GM12873 (cell line): ENCODE data around the gene TSPAN14.

ENCODE experiments used
- TF ChIP-seq, protein P1 (sequence below): IDR thresholded peaks from 2 replicates; pipeline ENCODE4 v1.5.1; 2012; ENCODE audit warnings: low read depth, mild to moderate bottlenecking, moderate library complexity, low read length, control low read depth; ENCODE audit not compliant: insufficient read depth; ENCODE audit errors: missing control alignments

The TSPAN14 gene

DNA sequence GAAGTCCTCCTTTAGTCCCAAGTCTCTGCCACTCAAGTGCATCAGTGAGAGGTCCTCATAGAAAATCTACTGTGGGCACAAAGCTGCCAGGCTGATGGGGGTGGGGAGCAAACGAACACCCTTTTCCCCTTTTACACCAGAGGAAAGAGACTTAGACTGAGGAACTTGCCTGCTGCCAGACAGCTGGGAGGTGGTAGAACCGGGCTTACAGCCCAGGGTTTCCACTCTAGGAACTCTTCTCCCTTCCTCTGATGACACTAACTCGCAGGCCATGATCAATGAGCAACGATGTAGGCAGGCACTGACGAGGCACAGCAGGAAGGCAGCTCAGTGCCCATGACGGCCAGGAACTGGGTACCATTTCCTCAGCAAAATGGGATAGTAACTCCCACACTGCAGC is 72.6 kb downstream of the TSPAN14 start:
- TF ChIP-seq, protein P1, sequence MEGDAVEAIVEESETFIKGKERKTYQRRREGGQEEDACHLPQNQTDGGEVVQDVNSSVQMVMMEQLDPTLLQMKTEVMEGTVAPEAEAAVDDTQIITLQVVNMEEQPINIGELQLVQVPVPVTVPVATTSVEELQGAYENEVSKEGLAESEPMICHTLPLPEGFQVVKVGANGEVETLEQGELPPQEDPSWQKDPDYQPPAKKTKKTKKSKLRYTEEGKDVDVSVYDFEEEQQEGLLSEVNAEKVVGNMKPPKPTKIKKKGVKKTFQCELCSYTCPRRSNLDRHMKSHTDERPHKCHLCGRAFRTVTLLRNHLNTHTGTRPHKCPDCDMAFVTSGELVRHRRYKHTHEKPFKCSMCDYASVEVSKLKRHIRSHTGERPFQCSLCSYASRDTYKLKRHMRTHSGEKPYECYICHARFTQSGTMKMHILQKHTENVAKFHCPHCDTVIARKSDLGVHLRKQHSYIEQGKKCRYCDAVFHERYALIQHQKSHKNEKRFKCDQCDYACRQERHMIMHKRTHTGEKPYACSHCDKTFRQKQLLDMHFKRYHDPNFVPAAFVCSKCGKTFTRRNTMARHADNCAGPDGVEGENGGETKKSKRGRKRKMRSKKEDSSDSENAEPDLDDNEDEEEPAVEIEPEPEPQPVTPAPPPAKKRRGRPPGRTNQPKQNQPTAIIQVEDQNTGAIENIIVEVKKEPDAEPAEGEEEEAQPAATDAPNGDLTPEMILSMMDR = no peak

- TF ChIP-seq, protein P1 = no peak
Measured at GRCh38 chr10:80528185-80528700, 74.1 kb downstream of the TSPAN14 start.

DNA sequence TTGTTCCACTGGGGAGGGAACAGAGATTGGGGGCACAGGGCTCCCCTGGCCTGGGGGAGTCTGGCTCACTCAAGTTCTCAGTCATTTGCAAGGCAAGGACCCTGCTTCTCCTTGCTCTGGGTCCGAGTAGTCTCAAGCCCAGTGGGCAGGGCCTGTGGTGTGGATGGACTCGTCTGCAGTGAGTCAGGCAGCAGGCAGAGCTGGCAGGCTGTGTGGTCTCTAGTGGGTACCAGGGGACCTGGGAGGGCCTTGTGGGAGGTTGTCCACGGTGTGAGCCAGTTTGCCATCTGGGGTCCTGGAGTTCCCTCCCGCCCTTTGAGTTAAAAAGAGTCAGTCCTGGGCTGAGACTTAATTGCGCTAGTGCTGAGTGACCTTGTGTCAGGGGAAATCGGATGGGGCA is 74.8 kb downstream of the TSPAN14 start:
- TF ChIP-seq, protein P1 = no peak

DNA sequence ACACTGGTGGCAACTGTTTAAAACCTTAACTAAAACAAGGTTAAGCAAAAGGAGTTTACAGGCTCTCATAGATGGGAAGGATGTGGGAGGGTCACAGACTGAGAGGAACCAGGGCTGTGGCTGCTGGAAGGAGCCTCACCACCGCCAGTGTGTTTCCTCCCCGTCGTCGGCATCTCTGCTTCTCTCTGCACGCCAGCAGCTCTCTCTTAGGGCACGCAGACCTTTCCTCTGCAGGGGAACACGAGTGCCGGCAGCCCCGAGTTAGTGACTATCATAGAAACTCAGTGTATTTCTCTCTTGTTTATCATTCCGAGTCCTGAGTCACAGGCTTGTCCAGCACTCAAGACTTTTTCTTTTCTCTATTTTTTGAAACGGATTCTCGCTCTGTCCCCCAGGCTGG is 75.5 kb downstream of the TSPAN14 start:
- TF ChIP-seq, protein P1 = no peak

- TF ChIP-seq, protein P1 = peak; percentile 38
Measured at GRCh38 chr10:80530251-80530650, 76.1 kb downstream of the TSPAN14 start.

DNA sequence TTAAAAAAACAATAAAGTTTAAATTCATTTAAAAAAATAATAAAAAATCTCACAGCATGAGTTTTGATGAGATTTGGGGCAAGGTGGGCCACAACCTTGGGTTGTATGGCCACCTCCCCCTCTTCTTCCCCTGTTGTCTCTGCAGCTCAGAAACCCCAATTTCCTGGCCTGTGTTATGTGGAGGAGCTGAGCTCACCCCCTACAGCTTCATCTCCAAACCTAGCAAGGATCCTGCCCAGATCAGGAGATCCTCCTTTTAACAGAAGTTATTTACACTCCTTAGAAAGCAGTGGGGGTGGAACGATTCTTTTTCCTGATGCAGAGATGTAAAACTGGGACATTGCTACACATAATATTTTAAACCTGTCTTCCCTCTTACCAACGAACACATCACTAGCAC is 76.7 kb downstream of the TSPAN14 start:
- TF ChIP-seq, protein P1 = no peak

- TF ChIP-seq, protein P1 = no peak
Measured at GRCh38 chr10:80532571-80532970, 78.5 kb downstream of the TSPAN14 start.
